Measurements from ENCODE around the gene CD300C.

- TF ChIP-seq CTCF (IDR thresholded peaks at IDR 0.05) (no peak), POLR2A (IDR thresholded peaks at IDR 0.05) (no peak)
These were observed 21.1 kb downstream of the CD300C start for GRCh38 chr17:74524653-74525464.

Data from body of pancreas (tissue), 4 donors.